ENCODE results near the gene ATP11A. TPM values are rescaled to one million over a fixed set of nuclear protein-coding genes. Genes with fewer than 3 reads are reported as not detected.

The ATP11A gene
- total and polyA plus RNA-seq, 10 of the 15 experiments (the other 5 are each of a cell fraction or from before 2014, with no cell fraction given), result 1.4 to 69.6 (median 14.4) TPM

GRCh38 chr13:112846411-112847115 lies 156.7 kb downstream of the ATP11A start (continued):
- no peak for TF ChIP-seq EZH2 (IDR thresholded peaks at IDR 0.05; ENCODE audit: borderline replicate concordance, control insufficient read depth, low read depth, low read length)
- TF ChIP-seq POU2F2 (IDR thresholded peaks at IDR 0.05; ENCODE audit: borderline replicate concordance, low read depth, low read length), result no peak
- TF ChIP-seq STAT1 (conservative IDR thresholded peaks at IDR 0.05), result no peak
- no peak for TF ChIP-seq PAX5 (IDR thresholded peaks at IDR 0.05; ENCODE audit: borderline replicate concordance, low read depth, low read length)
- TF ChIP-seq ETV6 (conservative IDR thresholded peaks at IDR 0.05 in 1 of 2, IDR thresholded peaks at IDR 0.05 in 1 of 2; ENCODE audit: borderline replicate concordance in 1 of 2, low read depth in 1 of 2), result no peak
- TF ChIP-seq, protein P1, sequence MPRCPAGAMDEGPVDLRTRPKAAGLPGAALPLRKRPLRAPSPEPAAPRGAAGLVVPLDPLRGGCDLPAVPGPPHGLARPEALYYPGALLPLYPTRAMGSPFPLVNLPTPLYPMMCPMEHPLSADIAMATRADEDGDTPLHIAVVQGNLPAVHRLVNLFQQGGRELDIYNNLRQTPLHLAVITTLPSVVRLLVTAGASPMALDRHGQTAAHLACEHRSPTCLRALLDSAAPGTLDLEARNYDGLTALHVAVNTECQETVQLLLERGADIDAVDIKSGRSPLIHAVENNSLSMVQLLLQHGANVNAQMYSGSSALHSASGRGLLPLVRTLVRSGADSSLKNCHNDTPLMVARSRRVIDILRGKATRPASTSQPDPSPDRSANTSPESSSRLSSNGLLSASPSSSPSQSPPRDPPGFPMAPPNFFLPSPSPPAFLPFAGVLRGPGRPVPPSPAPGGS (IDR thresholded peaks at IDR 0.05; ENCODE audit: borderline replicate concordance, insufficient read depth, low read depth, low read length, poor library complexity, severe bottlenecking), result no peak
- no peak for TF ChIP-seq ELK1 (IDR thresholded peaks at IDR 0.05; ENCODE audit: low read depth, low read length)
- TF ChIP-seq ZZZ3 (IDR thresholded peaks at IDR 0.05; ENCODE audit: control insufficient read depth, insufficient read length, low read depth), result no peak
- no peak for TF ChIP-seq SIX5 (IDR thresholded peaks at IDR 0.05; ENCODE audit: low read depth, low read length, severe bottlenecking)

Data from GM12878 (cell line).